ENCODE results near the gene CTSE. TPM values are rescaled to one million over a fixed set of nuclear protein-coding genes. Genes with fewer than 3 reads are reported as not detected.

CTSE gene
- total RNA-seq, 1 experiment from 2014 or later: 0.48 TPM

DNA sequence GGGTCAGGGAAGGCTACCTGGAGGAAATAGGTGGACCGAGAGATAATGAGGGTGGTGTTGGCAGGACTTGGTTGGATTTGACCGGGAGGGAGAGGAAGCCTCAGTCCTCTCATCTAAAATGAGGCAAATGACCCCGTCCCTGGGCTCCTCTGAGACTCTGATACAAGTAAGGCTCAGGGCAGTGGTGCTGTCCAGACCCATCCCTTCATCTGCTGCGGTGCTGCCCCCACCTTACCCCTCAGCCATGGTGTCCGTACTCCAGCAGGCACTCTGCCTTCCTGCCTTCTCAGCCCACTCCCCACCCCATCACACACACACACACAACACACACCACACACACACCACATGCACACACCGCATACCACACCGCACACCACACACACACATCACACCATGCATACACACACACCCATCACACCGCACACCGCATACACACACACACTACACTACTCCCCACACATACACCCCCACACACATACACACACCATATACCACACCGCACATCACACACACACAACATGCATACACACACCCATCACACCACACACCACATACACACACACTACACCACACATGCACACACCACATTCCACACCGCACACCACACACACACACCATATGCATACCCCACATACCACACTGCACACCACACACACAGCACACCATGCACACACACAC is 51.1 kb downstream of the CTSE start:
- ChIA-PET CTCF (no interaction called here), POLR2A (no interaction called here)
- no peak for DNase-seq
- Histone ChIP-seq H3K4me3 (ENCODE audit: low read depth, low read length) (no peak overlapping the region), H3K27me3 (replicated peaks; ENCODE audit: control insufficient read depth, insufficient read depth, low read length) (no peaks in the 10 kb centered on the region), H3K36me3 (ENCODE audit: control insufficient read depth, insufficient read depth, low read length) (no peaks in the 10 kb centered on the region), H3K4me1 (0 out of 2 replicates have a peak, but pooled peaks cover 5% of the 10 kb centered on the region), H3K9me3 (no peaks in the 10 kb centered on the region)
- Mint-ChIP-seq H3K27me3 (ENCODE audit: insufficient read depth, unreplicated experiment) (peaks cover 3% of the 10 kb centered on the region), H3K27ac (ENCODE audit: unreplicated experiment) (no peak overlapping the region), H3K36me3 (ENCODE audit: insufficient read depth, unreplicated experiment) (no peaks in the 10 kb centered on the region), H3K4me1 (ENCODE audit: low read depth, unreplicated experiment) (no peaks in the 10 kb centered on the region), H3K4me3 (ENCODE audit: unreplicated experiment) (no peak overlapping the region), H3K9me3 (ENCODE audit: unreplicated experiment) (peaks cover 26% of the 10 kb centered on the region)
- no TSS peak for BruUV-seq (replicated peaks)
- TF ChIP-seq, protein P1, sequence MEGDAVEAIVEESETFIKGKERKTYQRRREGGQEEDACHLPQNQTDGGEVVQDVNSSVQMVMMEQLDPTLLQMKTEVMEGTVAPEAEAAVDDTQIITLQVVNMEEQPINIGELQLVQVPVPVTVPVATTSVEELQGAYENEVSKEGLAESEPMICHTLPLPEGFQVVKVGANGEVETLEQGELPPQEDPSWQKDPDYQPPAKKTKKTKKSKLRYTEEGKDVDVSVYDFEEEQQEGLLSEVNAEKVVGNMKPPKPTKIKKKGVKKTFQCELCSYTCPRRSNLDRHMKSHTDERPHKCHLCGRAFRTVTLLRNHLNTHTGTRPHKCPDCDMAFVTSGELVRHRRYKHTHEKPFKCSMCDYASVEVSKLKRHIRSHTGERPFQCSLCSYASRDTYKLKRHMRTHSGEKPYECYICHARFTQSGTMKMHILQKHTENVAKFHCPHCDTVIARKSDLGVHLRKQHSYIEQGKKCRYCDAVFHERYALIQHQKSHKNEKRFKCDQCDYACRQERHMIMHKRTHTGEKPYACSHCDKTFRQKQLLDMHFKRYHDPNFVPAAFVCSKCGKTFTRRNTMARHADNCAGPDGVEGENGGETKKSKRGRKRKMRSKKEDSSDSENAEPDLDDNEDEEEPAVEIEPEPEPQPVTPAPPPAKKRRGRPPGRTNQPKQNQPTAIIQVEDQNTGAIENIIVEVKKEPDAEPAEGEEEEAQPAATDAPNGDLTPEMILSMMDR (IDR thresholded peaks at IDR 0.05; ENCODE audit: insufficient read depth in 1 of 2, low read depth in 1 of 2, low read length in 1 of 2, severe bottlenecking in 1 of 2, unreplicated experiment in 1 of 2): no peak
- intact Hi-C loops (cut with micrococcal nuclease; ENCODE audit: unreplicated experiment): no loop called here

DNA sequence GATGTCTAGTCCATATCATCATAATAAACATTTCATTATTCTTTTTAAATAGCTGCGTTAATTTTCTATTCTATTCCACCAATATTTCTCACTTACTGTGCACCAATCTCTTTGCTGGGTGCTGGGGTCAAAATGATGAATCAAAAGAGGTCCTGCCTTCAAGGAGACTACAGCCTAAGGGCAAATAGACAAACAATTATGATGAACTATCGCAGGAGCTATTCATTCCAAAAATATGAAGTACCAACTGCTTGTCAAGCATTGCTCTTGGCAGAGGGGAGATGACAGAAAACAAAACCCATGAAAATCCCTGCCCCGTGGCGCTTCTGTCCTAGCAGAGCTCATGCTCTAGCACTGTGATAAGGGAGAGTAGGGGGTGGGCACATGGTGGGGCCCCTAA is 51.6 kb downstream of the CTSE start:
- intact Hi-C loops (cut with micrococcal nuclease; ENCODE audit: unreplicated experiment): no loop called here
- DNase-seq: no peak
- peaks cover 3% of the 10 kb centered on the region for H3K27me3 Mint-ChIP-seq (ENCODE audit: insufficient read depth, unreplicated experiment)
- no peak overlapping the region for H3K27ac Mint-ChIP-seq (ENCODE audit: unreplicated experiment)
- no peak overlapping the region for H3K4me3 Mint-ChIP-seq (ENCODE audit: unreplicated experiment)
- no peaks in the 10 kb centered on the region for H3K36me3 ChIP-seq (ENCODE audit: control insufficient read depth, insufficient read depth, low read length)
- POLR2A ChIA-PET: no interaction called here
- CTCF ChIA-PET: interaction anchor here (0.6 kb wide), 1 partner anchor 435 kb away, joined by 3 read pairs; no protein-coding TSS in a partner anchor
- no peaks in the 10 kb centered on the region for H3K4me1 Mint-ChIP-seq (ENCODE audit: low read depth, unreplicated experiment)
- H3K4me3 ChIP-seq (ENCODE audit: low read depth, low read length): no peak overlapping the region
- H3K4me1 ChIP-seq: 0 out of 2 replicates have a peak, but pooled peaks cover 5% of the 10 kb centered on the region
- peaks cover 26% of the 10 kb centered on the region for H3K9me3 Mint-ChIP-seq (ENCODE audit: unreplicated experiment)
- no peaks in the 10 kb centered on the region for H3K36me3 Mint-ChIP-seq (ENCODE audit: insufficient read depth, unreplicated experiment)
- BruUV-seq (replicated peaks): no TSS peak
- H3K27me3 ChIP-seq (replicated peaks; ENCODE audit: control insufficient read depth, insufficient read depth, low read length): no peaks in the 10 kb centered on the region
- TF ChIP-seq, protein P1 (IDR thresholded peaks at IDR 0.05; ENCODE audit: insufficient read depth in 1 of 2, low read depth in 1 of 2, low read length in 1 of 2, severe bottlenecking in 1 of 2, unreplicated experiment in 1 of 2): no peak
- H3K9me3 ChIP-seq: no peaks in the 10 kb centered on the region

DNA sequence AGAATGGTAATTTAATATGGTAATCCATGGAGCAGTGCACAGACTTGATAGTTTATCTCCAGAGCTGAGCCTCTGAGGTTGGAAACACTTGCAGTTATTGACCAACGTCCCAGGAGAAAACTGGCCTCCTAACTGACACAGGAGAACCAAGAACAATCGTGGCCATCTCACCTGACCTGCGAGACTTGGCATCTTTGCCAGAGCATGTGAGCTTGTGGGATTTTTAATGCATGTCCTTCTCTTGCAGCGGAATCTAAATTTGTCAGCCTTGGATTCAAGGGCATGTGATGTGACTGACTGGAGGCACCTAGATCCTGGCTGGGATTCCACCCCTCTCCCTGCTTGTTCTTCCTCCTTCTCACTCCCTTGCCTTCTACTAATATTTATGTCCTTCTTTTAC is 52.6 kb downstream of the CTSE start:
- H3K4me1 ChIP-seq: no peaks in the 10 kb centered on the region
- intact Hi-C loops (cut with micrococcal nuclease; ENCODE audit: unreplicated experiment): no loop called here
- no peaks in the 10 kb centered on the region for H3K9me3 ChIP-seq
- TF ChIP-seq, protein P1 (IDR thresholded peaks at IDR 0.05; ENCODE audit: insufficient read depth in 1 of 2, low read depth in 1 of 2, low read length in 1 of 2, severe bottlenecking in 1 of 2, unreplicated experiment in 1 of 2): no peak
- Mint-ChIP-seq H3K27ac (ENCODE audit: unreplicated experiment) (no peak overlapping the region), H3K4me3 (ENCODE audit: unreplicated experiment) (no peak overlapping the region), H3K4me1 (ENCODE audit: low read depth, unreplicated experiment) (no peaks in the 10 kb centered on the region), H3K27me3 (ENCODE audit: insufficient read depth, unreplicated experiment) (peaks cover 3% of the 10 kb centered on the region), H3K9me3 (ENCODE audit: unreplicated experiment) (peaks cover 26% of the 10 kb centered on the region), H3K36me3 (ENCODE audit: insufficient read depth, unreplicated experiment) (no peaks in the 10 kb centered on the region)
- DNase-seq: no peak
- H3K27me3 ChIP-seq (replicated peaks; ENCODE audit: control insufficient read depth, insufficient read depth, low read length): no peaks in the 10 kb centered on the region
- ChIA-PET CTCF (interaction anchor here (0.8 kb wide), 1 partner anchor 52 kb away, joined by 4 read pairs; no protein-coding TSS in a partner anchor), POLR2A (no interaction called here)
- no peaks in the 10 kb centered on the region for H3K36me3 ChIP-seq (ENCODE audit: control insufficient read depth, insufficient read depth, low read length)
- BruUV-seq (replicated peaks): no TSS peak
- no peak overlapping the region for H3K4me3 ChIP-seq (ENCODE audit: low read depth, low read length)

Measured in Caco-2 (cell line).